Cardiac fibroblast (primary cell): ENCODE measurements around the gene MARCHF9.

ENCODE experiments used
- DNase-seq, 2 donors: peaks; one replicate each; pipeline versions ENCODE4 v3.0.0 to v3.0.0-alpha.2; 2010; ENCODE audit warnings: low read depth in 2 of 2
- H3K4me3 ChIP-seq, 2 donors: replicated peaks in 1 of 2; 1 replicate in 1 of 2; 2 replicates in 1 of 2; pipeline ENCODE4 v1.5.1; 2011; ENCODE audit warnings: low read depth in 2 of 2, low read length in 2 of 2, mild to moderate bottlenecking in 2 of 2, moderate library complexity in 1 of 2
- TF ChIP-seq, protein P1 (sequence below): IDR thresholded peaks from one replicate; pipeline ENCODE4 v1.5.1; 2011; ENCODE audit warnings: low read depth, mild to moderate bottlenecking, low read length, inconsistent platforms

Gene MARCHF9

DNA sequence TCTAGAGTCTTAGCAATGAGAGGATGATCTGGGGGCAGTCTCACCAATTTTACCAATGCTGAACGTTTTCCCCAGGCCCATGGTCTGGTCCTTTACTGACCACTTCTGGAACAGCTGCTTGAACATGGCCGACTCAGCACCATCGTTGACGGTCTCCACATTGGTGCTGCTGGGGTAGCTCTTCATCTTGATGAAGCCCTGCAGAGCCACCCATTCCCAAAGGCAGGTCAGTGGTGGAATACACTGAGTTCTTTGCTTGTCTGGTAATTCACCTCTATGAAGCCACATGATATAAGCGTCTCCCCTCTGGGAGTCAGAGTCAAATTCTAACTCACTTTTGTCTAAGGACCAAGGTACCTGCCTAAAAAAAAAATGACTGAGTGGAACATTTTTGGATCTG is 53.4 kb downstream of the MARCHF9 start:
- TF ChIP-seq, protein P1, sequence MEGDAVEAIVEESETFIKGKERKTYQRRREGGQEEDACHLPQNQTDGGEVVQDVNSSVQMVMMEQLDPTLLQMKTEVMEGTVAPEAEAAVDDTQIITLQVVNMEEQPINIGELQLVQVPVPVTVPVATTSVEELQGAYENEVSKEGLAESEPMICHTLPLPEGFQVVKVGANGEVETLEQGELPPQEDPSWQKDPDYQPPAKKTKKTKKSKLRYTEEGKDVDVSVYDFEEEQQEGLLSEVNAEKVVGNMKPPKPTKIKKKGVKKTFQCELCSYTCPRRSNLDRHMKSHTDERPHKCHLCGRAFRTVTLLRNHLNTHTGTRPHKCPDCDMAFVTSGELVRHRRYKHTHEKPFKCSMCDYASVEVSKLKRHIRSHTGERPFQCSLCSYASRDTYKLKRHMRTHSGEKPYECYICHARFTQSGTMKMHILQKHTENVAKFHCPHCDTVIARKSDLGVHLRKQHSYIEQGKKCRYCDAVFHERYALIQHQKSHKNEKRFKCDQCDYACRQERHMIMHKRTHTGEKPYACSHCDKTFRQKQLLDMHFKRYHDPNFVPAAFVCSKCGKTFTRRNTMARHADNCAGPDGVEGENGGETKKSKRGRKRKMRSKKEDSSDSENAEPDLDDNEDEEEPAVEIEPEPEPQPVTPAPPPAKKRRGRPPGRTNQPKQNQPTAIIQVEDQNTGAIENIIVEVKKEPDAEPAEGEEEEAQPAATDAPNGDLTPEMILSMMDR: no peak
- DNase-seq: no peak
- H3K4me3 ChIP-seq: no peak overlapping the region

DNA sequence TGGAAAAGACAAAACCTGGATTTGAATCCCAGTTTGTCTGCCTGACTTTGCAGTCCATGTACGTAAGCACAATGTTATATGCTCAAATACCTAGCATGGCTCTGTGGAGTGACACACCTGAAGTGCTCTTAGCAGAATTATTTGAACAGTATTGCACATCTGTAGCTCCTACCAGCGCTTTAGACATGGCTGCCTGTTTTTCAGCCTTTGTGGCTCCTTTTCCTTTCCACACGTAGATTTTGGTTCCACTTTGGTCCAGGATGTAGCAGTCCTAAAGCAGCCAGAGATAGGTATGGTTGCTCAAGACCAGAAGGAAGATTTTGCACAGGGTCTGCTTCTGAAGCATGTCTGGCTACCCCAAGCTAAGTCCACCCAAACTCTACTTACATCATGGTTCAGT is 54.5 kb downstream of the MARCHF9 start:
- no peak for DNase-seq
- H3K4me3 ChIP-seq: no peak overlapping the region
- TF ChIP-seq, protein P1: no peak
